Keratinocyte (primary cell): ENCODE measurements around the gene RIBC1. TPM values are rescaled to one million over a fixed set of nuclear protein-coding genes. Genes with fewer than 3 reads are reported as not detected.
"Not testable (repeated sequence)": the region's sequence is repeated elsewhere in the genome, so short reads cannot be mapped to it uniquely, and the experiment has no call there.

ENCODE experiments used
- DNase-seq: peaks from one replicate; pipeline ENCODE4 v3.0.0-alpha.2; 2011; ENCODE audit warnings: low read depth, missing footprints, low spot score
- FAIRE-seq: peaks from 2 replicates; lab custom pipeline; 2011; peaks lifted over from hg19 to GRCh38; lab: Jason Lieb, UNC
- H2AFZ ChIP-seq: 2 replicates; pipeline ENCODE4 v1.6.0; 2012; ENCODE audit warnings: low read length, control low read depth, inconsistent platforms; ENCODE audit not compliant: control insufficient read depth
- H3K27ac ChIP-seq: 2 replicates; pipeline ENCODE4 v1.5.1; 2011; ENCODE audit warnings: low read length; ENCODE audit not compliant: control insufficient read depth, insufficient read depth
- H3K27me3 ChIP-seq: 3 replicates; pipeline ENCODE4 v1.6.0; 2011; ENCODE audit warnings: low read length; ENCODE audit not compliant: control insufficient read depth, insufficient read depth; ENCODE audit errors: extremely low read depth
- H3K36me3 ChIP-seq, 2 experiments: 2 replicates in 1 of 2; 3 replicates in 1 of 2; pipeline ENCODE4 v1.5.1; 2011; ENCODE audit warnings: low read length in 2 of 2, mild to moderate bottlenecking in 1 of 2; ENCODE audit not compliant: control insufficient read depth in 2 of 2, insufficient read depth in 2 of 2; ENCODE audit errors: extremely low read depth in 1 of 2
- H3K4me1 ChIP-seq: 3 replicates; pipeline ENCODE4 v1.5.1; 2011; ENCODE audit warnings: low read length; ENCODE audit not compliant: control insufficient read depth, insufficient read depth; ENCODE audit errors: extremely low read depth
- H3K4me2 ChIP-seq: 3 replicates; pipeline ENCODE4 v1.6.0; 2011; ENCODE audit warnings: low read depth, low read length; ENCODE audit not compliant: control insufficient read depth, insufficient read depth; ENCODE audit errors: extremely low read depth
- H3K4me3 ChIP-seq, 3 experiments: fragments of 200-600 bp in 1 of 3; sonication (generic) in 1 of 3; 2 replicates in 2 of 3; 3 replicates in 1 of 3; pipeline ENCODE4 v1.5.1; 2011 to 2016; ENCODE audit warnings: low read length in 3 of 3, mild to moderate bottlenecking in 3 of 3, control low read depth in 2 of 3, inconsistent platforms in 1 of 3, low read depth in 1 of 3, mixed read lengths in 1 of 3, mixed run types in 1 of 3, moderate library complexity in 1 of 3; ENCODE audit not compliant: control insufficient read depth in 2 of 3, insufficient read depth in 2 of 3; ENCODE audit errors: extremely low read depth in 1 of 3
- H3K79me2 ChIP-seq: 2 replicates; pipeline ENCODE4 v1.6.0; 2012; ENCODE audit warnings: low read length; ENCODE audit not compliant: control insufficient read depth, insufficient read depth
- H3K9ac ChIP-seq: 3 replicates; pipeline ENCODE4 v1.6.0; 2011; ENCODE audit warnings: low read length; ENCODE audit not compliant: control insufficient read depth, insufficient read depth; ENCODE audit errors: extremely low read depth
- H3K9me1 ChIP-seq: 3 replicates; pipeline ENCODE4 v1.6.0; 2011; ENCODE audit warnings: low read length; ENCODE audit not compliant: control insufficient read depth, insufficient read depth; ENCODE audit errors: extremely low read depth
- H3K9me3 ChIP-seq: 2 replicates; pipeline ENCODE4 v1.5.1; 2012; ENCODE audit warnings: low read depth, low read length; ENCODE audit not compliant: control insufficient read depth
- H4K20me1 ChIP-seq: 3 replicates; pipeline ENCODE4 v1.6.0; 2011; ENCODE audit warnings: low read length; ENCODE audit not compliant: control insufficient read depth, insufficient read depth; ENCODE audit errors: extremely low read depth
- CTCF ChIP-seq, 3 experiments: IDR thresholded peaks in 1 of 3; conservative IDR thresholded peaks in 1 of 3; optimal IDR thresholded peaks in 1 of 3; 2 replicates in 2 of 3; 3 replicates in 1 of 3; pipeline versions ENCODE3 to v1.5.1; 2011; ENCODE audit warnings: low read length in 3 of 3, mild to moderate bottlenecking in 3 of 3, moderate library complexity in 2 of 3, control low read depth in 1 of 3, inconsistent platforms in 1 of 3; ENCODE audit not compliant: insufficient read depth in 2 of 3; ENCODE audit errors: extremely low read depth in 1 of 3
- EZH2 ChIP-seq: IDR thresholded peaks from one replicate; pipeline ENCODE4 v1.6.1; 2012; ENCODE audit warnings: inconsistent platforms, mild to moderate bottlenecking, low read length, moderate library complexity
- dilution Hi-C: fragments of 300-500 bp; cut with MboI; formaldehyde crosslinking; loops from one replicate; pipeline ENCODE4 v1.7.0; 2020; ENCODE audit warnings: low sequenced_read_pairs; ENCODE audit not compliant: extremely low pct_ligation_motif_present
- polyA plus RNA-seq, 5 experiments: library from polyadenylated mRNA; depleted of rRNA in 3 of 5; stranded (reverse) in 3 of 5; stranded (forward) in 1 of 5; unstranded in 1 of 5; fragments of >200 nt; gene quantifications; 1 replicate in 1 of 5; 2 replicates in 3 of 5; 3 replicates in 1 of 5; pipeline versions ENCODE4 v1.2.1 to v1.2.3, GENCODE V29; 2011 to 2012; ENCODE audit warnings: missing spikeins in 2 of 5, low read depth in 1 of 5, low replicate concordance in 1 of 5

RIBC1 gene
- polyA plus RNA-seq, 1 donor (not counting 4 experiments of a cell fraction or from before 2014, with no cell fraction given): 0.42 TPM

GRCh38 chrX:53458082-53458481 is 35.4 kb downstream of the RIBC1 start:
- DNase-seq (no peak), FAIRE-seq (no peak)
- Histone ChIP-seq H2AFZ (no peak overlapping the region), H3K4me1 (peaks cover 2% of the 10 kb centered on the region), H3K4me2 (no peak overlapping the region), H3K36me3 (no peaks in the 10 kb centered on the region), H3K27ac (no peak overlapping the region), H3K9ac (no peak overlapping the region), H3K79me2 (no peaks in the 10 kb centered on the region), H3K9me3 (no peaks in the 10 kb centered on the region), H3K27me3 (no peaks in the 10 kb centered on the region), H3K9me1 (no peaks in the 10 kb centered on the region), H3K4me3 (no peak overlapping the region), H4K20me1 (no peaks in the 10 kb centered on the region)
- TF ChIP-seq CTCF (optimal IDR thresholded peaks at IDR 0.05 in 1 of 3, IDR thresholded peaks at IDR 0.05 in 1 of 3, conservative IDR thresholded peaks at IDR 0.05 in 1 of 3; ENCODE audit: extremely low read depth in 1 of 3, insufficient read depth in 2 of 3, low read length in 3 of 3) (peak in 1 of 3 experiments; percentile 29), EZH2 (no peak)
- dilution Hi-C loops: no loop called here

GRCh38 chrX:53468659-53469058 is 46.0 kb downstream of the RIBC1 start:
- H2AFZ ChIP-seq, dilution Hi-C loops, H3K79me2 ChIP-seq, H3K9me3 ChIP-seq, DNase-seq, H3K4me1 ChIP-seq, H3K27me3 ChIP-seq, H3K4me3 ChIP-seq, H3K9ac ChIP-seq, H3K4me2 ChIP-seq, H3K9me1 ChIP-seq, H3K27ac ChIP-seq, H3K36me3 ChIP-seq, H4K20me1 ChIP-seq, FAIRE-seq: not testable (repeated sequence)

GRCh38 chrX:53471346-53471745 is 48.7 kb downstream of the RIBC1 start:
- FAIRE-seq: no peak
- Histone ChIP-seq H3K27me3 (no peaks in the 10 kb centered on the region), H3K79me2 (no peaks in the 10 kb centered on the region), H3K9me3 (no peaks in the 10 kb centered on the region), H3K4me1 (peaks cover 17% of the 10 kb centered on the region), H3K27ac (no peak overlapping the region), H3K9ac (no peak overlapping the region), H4K20me1 (no peaks in the 10 kb centered on the region), H3K4me3 (no peak overlapping the region), H3K9me1 (no peaks in the 10 kb centered on the region), H3K36me3 (no peaks in the 10 kb centered on the region), H3K4me2 (no peak overlapping the region), H2AFZ (no peak overlapping the region)
- dilution Hi-C loops: no loop called here
- no peak for DNase-seq
- TF ChIP-seq CTCF (optimal IDR thresholded peaks at IDR 0.05 in 1 of 3, IDR thresholded peaks at IDR 0.05 in 1 of 3, conservative IDR thresholded peaks at IDR 0.05 in 1 of 3; ENCODE audit: extremely low read depth in 1 of 3, insufficient read depth in 2 of 3, low read length in 3 of 3) (no peak), EZH2 (no peak)
